NCI-H2171 treated with DMSO at 0.1 percent for 48 hours (cell line): ENCODE results near the gene ELK4.

Experiments used
- DNase-seq: peaks from one replicate; lab custom pipeline; 2025; lab: John Stamatoyannopoulos, UW

The ELK4 gene

GRCh38 chr1:205631768-205632668 is at the start of gene ELK4:
TSS of gene ELK4 (minus strand) at chr1:205632011. CDS start at chr1:205623882, 8,129 bp downstream.
- peak; percentile 96 for DNase-seq

- no peak for DNase-seq
Observed at GRCh38 chr1:205681364-205681763, 49.6 kb upstream of the ELK4 start.

GRCh38 chr1:205680073-205680851 is 48.5 kb upstream of the ELK4 start, which contains the start of gene SLC45A3:
TSS of gene SLC45A3 (minus strand) at chr1:205680509. CDS start at chr1:205664656, 15,853 bp downstream.
- peak; percentile 57 for DNase-seq

- DNase-seq = no peak
Observed at GRCh38 chr1:205678286-205679111, 46.7 kb upstream of the ELK4 start.

- no peak for DNase-seq
Observed at GRCh38 chr1:205677167-205677566, 45.4 kb upstream of the ELK4 start.

GRCh38 chr1:205676597-205676996 is 44.8 kb upstream of the ELK4 start:
- DNase-seq = no peak

GRCh38 chr1:205676002-205676401 is 44.2 kb upstream of the ELK4 start:
- no peak for DNase-seq

DNA sequence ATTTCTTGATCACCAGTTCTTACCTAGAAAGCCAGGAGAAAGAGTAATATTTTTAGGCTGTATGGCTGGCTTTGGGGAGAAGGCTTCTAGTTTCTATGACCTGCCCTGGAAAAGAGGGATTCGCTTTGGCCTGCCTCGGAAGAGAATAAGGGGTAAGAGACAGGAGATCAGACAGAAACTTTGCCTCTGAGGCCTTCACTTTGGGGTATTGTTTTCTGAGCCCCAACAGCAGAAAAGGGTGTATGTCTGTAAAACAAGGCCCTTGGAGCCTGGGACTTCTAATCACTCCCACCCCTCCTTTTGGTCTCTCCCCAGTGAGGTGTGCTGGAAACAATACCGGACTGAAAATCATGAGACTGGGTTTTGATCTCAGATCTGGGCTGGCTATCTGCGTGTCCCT is 43.4 kb upstream of the ELK4 start:
- DNase-seq = no peak

- DNase-seq = no peak
Observed at GRCh38 chr1:205672970-205673369, 41.2 kb upstream of the ELK4 start.

- DNase-seq = no peak
Observed at GRCh38 chr1:205672395-205672889, 40.6 kb upstream of the ELK4 start.

GRCh38 chr1:205670611-205671430 is 39.0 kb upstream of the ELK4 start:
- DNase-seq = no peak

- DNase-seq = no peak
Observed at GRCh38 chr1:205670150-205670446, 38.3 kb upstream of the ELK4 start.

- no peak for DNase-seq
Observed at GRCh38 chr1:205669341-205670149, 37.7 kb upstream of the ELK4 start.

DNA sequence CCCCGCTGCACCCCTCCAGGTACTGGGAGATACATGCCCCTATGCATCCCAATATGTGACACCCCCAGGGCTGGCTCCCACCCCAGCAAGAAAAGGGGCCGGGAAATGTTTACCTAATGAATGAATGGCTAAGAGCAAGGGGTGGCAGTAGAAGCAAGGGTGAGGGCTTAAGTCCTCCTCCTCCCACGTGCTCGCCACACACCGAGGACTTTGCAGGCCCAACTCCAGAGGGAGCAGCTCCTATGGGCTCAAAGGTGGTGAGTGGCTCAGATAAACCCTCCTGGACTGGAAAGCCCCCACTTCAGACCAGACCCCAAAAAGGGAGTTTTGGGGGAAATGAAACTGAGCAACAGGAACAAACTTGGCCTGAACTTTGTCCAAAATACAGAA is 37.1 kb upstream of the ELK4 start:
- no peak for DNase-seq

- DNase-seq = no peak
Observed at GRCh38 chr1:205667909-205668643, 36.3 kb upstream of the ELK4 start.

GRCh38 chr1:205666372-205667166 is 34.8 kb upstream of the ELK4 start:
- DNase-seq = no peak

DNA sequence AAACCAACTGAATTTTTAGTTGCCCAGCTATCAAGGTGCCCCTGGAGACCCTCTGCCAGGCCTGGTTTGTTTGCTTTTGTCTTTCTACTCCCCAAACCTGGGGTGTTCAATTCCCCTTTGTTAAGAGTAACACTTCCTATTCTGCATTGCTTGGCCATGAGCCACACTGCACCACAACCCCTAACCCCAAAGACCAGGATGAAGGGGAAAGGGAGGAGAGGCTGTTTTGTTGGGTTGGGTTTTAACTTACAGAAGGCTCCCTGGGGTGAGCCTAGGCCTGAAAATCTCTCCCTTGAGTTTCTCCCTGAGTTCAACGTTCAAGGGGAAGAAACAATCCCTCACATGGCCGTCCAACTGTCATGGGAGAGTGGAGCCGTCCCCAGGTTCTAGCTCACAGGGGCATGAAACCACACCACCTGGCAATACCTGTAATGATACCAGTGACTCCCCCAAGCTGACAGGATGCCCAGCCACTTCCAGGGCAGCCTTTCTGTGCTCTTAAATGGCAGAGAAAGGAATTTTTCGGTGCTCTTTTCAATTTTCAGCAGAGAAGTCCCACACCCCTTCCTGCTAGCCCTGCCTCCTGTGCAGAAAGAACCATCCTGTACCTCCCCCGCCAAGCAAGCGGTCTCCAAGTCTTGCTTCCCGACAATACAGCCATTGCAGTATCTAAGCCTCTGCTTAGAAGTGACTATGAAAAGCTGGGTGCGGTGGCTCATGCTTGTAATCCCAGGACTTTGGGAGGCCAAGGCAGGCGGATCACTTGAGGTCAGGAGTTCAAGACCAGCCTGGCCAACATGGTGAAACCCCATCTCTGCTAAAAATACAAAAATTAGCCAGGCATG is 33.6 kb upstream of the ELK4 start:
- DNase-seq = peak; percentile 63
